ENCODE data around the gene IMMP2L.
"Not testable (repeated sequence)": the region's sequence is repeated elsewhere in the genome, so short reads cannot be mapped to it uniquely, and the experiment has no call there.

The IMMP2L gene

DNA sequence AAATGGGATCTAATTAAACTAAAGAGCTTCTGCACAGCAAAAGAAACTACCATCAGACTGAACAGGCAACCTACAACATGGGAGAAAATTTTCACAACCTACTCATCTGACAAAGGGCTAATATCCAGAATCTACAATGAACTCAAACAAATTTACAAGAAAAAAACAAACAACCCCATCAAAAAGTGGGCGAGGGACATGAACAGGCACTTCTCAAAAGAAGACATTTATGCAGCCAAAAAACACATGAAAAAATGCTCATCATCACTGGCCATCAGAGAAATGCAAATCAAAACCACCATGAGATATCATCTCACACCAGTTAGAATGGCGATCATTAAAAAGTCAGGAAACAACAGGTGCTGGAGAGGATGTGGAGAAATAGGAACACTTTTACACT is 111.6 kb downstream of the IMMP2L start:
- not testable (repeated sequence) for DNase-seq

DNA sequence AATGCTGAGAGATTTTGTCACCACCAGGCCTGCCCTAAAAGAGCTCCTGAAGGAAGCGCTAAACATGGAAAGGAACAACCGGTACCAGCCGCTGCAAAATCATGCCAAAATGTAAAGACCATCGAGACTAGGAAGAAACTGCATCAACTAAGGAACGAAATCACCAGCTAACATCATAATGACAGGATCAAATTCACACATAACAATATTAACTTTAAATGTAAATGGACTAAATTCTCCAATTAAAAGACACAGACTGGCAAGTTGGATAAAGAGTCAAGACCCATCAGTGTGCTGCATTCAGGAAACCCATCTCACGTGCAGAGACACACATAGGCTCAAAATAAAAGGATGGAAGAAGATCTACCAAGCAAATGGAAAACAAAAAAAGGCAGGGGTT is 114.8 kb downstream of the IMMP2L start:
- not testable (repeated sequence) for DNase-seq

DNA sequence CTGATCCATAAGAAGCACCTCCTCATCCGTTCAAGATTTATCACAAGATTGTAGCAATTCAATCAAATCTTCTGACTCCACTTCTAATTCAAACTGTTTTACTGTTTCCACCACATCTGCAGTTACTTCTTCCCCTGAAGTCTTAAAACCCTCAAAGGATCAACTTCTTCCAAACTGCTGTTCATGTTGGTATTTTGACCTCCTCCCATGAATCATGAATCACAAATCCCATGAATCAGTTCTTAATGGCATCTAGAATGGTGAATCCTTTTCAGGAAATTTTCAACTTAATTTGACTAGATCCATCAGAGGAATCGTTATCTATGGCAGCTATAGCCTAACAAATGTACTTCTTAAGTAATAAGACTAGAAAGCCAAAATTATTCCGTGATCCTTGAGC is 122.3 kb downstream of the IMMP2L start:
- no peak for DNase-seq

- peak; percentile 50 for DNase-seq
These were observed 123.7 kb downstream of the IMMP2L start for GRCh38 chr7:111438369-111439289.

- DNase-seq: no peak
These were observed 124.6 kb downstream of the IMMP2L start for GRCh38 chr7:111437736-111438135.

- no peak for DNase-seq
These were observed 125.7 kb downstream of the IMMP2L start for GRCh38 chr7:111436608-111437007.

GRCh38 chr7:111433426-111433825 is 128.9 kb downstream of the IMMP2L start:
- no peak for DNase-seq

DNA sequence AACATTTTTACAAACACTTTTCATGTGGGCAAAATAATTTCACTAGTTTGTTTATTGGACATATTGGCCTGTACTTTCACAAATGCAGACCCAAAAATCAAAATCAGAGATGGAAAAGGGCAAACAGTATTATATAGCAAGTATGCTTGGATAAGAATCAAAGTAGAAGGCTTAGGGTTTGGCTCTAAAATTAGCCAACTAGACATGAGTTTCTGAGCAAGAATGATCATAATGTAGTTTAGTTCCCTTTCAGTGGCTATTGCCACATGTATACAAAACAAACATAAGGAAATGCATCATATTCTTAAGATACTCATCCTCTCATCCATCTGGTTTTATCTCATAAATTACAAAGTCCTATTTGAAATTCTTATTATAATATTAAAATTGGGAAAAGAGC is 132.5 kb downstream of the IMMP2L start:
- DNase-seq: no peak

DNA sequence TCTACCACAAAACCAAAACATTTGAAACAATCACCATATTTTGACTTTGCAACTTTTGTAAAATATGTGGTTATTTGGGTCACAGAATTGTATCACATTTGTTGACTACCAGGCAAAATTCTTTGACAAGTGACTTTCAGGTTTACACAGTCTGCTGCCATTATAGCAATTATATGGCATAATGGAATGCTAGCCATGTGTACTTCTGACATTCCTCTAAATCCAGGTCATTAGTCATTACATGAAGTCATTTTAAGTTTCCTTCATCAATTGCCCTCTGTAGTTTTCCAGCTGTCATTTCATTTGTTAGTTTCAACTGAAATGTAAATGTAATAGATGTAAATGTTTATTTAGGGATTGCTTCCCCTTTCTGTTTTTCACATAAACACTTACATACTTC is 137.5 kb downstream of the IMMP2L start:
- DNase-seq: peak; percentile 30

DNA sequence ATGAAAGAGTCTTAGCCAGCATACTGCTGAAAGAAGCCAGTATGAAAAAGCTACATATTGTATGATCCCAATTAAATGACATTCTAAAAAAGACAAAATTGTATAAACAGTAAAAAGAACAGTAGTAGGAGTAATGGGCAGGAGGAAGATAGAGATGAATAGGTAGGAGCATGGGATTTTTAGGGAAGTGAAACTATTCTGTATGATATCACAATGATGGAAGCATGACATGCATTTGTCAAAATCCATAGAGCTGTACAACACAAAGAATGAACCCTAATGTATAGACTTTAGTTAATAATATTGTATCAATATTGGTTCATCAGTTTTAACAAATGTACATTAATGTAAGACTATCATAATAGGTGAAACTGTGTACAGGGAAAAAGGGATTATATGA is 147.9 kb downstream of the IMMP2L start:
- no peak for DNase-seq

DNA sequence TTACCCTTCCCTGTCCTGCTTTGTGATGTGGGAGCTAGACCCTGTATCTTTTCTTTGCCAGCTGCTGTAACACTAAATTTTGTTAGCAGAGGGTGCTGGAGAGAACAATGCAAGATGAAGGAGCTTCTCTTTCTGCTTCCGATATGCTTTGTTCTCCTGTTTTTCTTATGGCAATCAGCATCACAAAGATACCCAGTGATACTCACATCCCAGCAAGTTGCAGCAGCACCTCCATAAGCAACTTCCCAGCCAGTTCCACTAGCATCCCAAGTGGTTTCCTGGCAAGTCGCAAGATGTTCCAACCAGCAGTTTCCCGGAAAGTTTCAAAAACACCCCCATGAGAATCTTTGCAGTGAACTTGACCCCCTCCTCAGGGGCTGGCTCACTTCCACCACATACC is 148.6 kb downstream of the IMMP2L start:
- no peak for DNase-seq

DNA sequence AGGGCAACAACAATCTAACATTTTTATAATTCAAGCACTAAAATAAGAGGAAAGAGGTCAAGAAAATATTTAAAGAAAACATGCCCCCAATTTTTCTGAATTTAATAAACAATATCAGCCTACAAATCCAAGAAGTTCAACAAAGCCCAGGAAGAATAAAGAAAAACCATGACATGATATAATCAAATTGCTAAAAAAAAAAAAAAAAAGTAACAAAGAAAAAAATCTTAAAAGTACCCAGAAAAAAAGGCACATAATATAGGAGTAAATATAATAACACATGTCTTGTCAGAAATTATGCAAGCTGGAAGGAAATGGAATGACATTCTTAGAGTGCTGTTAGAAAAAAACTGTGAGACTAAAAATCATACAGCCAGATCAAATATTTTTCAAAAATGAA is 151.4 kb downstream of the IMMP2L start:
- no peak for DNase-seq

DNA sequence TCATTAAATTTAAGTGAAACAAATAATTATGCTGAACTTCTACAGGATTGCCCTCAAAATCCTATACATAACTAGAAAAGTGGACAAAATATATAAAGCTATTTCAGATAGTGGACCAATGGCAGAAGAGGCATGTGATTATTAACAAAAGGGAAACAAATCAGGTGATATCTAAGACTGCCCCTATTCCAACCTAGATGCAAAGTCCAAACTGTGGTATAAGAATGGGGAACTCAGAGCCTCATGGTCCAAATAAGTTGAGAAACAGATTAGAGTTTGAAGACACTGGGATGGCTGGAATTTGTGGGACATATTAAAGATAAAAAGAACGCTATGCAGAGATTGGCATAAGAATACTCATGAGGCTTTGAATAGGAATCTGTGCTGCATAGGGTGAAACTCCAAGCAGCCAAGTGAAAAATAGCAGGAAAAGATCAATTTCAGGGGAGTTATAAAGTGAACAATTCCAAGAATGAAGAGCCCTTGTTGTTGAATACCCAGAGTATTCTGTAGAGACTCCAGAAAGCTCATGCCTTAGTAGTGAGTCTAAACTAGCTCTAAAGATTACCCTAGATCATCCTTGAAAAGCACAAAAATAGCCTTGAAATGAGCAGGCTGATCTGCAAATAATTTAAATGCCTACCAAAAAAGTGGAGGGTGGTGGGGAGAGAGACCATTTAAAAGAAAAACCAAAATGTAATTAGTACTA is 152.4 kb downstream of the IMMP2L start:
- DNase-seq: peak; percentile 1

GRCh38 chr7:111408724-111409123 is 153.6 kb downstream of the IMMP2L start:
- no peak for DNase-seq

- no peak for DNase-seq
These were observed 155.0 kb downstream of the IMMP2L start for GRCh38 chr7:111407258-111407657.

DNA sequence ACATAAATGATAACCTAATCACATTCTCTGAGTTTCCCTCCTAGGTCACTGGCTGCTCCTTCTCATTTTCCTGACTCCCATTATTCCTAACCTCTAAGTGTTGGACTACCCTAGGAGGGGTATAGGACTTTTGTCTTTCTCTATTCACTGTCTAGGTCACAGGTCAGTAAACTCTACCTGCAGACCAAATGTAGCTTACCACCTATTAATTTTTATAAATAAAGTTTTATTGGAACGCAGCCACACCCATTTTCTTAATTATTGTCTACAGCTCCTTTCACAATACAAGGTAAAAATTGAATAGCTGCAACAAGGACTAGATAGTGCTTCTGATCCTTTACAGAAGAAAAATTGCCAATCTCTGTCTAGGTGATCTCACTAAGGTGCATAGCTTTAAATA is 156.7 kb downstream of the IMMP2L start:
- DNase-seq: no peak

- DNase-seq: no peak
These were observed 160.8 kb downstream of the IMMP2L start for GRCh38 chr7:111401516-111401915.

DNA sequence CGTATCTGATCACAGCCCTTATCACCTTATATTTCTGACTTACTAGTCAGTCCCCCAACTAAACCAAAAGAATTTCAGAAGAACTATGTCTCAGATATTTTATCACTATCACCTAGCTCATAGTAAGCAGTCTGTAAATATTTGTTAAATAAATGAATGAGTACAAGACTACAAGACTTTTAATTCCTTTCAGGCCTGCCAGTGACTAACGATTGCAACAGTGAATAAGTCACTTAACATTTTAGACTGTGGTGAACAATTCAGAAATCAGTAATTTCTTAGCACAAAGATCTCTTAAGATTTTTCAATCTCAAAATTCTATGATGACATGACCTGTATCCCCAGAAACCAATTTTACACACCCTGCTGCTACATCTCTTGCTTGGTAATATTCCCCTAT is 162.2 kb downstream of the IMMP2L start:
- no peak for DNase-seq

DNA sequence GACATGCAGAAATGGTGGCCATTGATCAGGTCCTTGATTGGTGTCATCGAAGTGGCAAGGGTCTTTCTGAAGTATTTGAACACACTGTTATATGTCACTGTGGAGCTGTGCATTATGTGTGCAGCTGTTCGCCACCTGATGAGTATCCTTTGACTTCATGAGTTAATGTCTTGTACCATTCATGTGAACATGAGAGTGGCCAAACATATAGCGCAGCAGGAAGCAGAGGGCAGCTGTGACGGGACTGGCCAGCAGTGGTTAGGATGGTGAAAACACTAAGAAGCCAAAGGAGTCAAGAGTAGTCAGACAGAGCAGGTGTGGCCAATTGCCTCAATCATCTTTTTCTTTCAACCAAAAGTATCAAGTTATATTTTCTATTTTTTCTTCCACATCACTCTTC is 167.4 kb downstream of the IMMP2L start:
- no peak for DNase-seq

- no peak for DNase-seq
These were observed 169.1 kb downstream of the IMMP2L start for GRCh38 chr7:111393011-111393754.

- DNase-seq: no peak
These were observed 170.0 kb downstream of the IMMP2L start for GRCh38 chr7:111392294-111392693.

GRCh38 chr7:111390000-111390399 is 172.3 kb downstream of the IMMP2L start:
- DNase-seq: no peak

DNA sequence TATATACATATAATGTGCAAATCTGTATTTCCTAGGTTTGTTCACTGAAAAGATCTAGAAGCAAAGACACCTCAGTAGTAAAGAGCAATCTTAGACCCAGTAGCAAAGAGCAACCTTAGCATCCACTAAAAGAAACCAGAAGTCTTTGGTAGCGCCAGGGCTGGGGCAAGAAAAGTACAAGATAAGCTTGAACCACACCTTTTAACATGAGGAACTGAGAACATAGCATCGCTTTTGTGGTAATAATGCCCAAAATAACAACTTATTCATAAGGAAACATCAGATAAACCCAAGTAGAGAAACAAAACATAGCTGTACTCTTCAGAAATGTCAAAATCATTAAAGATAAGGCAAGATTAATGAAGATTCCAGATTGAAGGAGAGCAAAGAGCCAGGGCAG is 173.4 kb downstream of the IMMP2L start:
- DNase-seq: no peak

GRCh38 chr7:111388016-111388415 is 174.3 kb downstream of the IMMP2L start:
- DNase-seq: no peak

Measured in kidney glomerular epithelial cell (primary cell).